Putamen (tissue), 1 donor: Measurements from ENCODE around the gene SUGCT.
"Not testable (repeated sequence)": the region's sequence is repeated elsewhere in the genome, so short reads cannot be mapped to it uniquely, and the experiment has no call there.

Source experiments
- DNase-seq: peaks from one replicate; pipeline ENCODE4 v3.0.0-alpha.2; 2016; ENCODE audit warnings: low spot score

SUGCT gene

DNA sequence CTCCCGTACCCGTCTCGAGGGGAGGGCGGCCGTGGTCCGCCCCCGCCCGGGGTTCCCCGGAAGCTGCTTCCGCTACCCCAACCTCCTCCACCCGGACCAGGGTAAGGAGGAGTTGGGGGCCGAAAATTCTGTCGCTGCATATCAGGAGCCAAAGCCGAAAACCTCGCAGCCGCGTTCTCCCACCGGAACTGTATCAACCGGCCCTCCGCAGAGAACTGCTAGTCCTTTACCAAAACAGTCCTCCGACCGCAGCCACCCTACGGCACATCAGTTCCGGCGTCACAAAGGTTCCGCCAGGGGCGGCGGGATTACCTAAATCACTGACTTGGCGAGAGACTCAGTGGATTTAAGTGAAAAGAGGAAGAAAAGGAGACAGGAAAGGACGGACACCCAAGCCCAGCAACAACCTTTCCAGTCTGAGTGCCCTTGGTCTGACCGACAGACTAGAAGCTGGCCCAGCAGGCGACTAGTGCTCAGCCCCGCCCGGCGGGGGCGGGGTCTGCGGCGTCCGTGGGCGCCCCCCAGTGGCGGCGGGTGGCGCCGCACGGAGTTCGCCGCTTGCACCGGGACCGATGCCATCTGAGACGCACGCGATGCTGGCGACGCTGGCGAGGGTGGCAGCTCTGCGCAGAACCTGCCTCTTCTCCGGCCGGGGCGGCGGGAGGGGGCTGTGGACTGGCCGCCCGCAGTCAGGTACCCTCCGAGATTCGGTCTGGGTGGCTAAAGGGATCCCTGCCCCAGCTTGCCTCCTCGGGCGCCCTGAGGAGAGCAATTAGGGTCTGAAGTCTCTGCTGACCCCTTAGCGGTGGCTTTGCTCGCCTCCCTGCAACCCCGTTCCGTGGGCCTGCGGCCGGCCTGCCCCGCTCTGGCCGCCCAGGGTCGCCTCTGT lies at the start of gene SUGCT, which contains the start of gene MPLKIP:
Gene SUGCT (plus strand): TSS at position 578 of the 889 bp plus-strand sequence.
Gene MPLKIP (minus strand): TSS at position 195 of the 889 bp plus-strand sequence. CDS start 55 bp downstream, at position 140.
- DNase-seq: peak; percentile 88

DNA sequence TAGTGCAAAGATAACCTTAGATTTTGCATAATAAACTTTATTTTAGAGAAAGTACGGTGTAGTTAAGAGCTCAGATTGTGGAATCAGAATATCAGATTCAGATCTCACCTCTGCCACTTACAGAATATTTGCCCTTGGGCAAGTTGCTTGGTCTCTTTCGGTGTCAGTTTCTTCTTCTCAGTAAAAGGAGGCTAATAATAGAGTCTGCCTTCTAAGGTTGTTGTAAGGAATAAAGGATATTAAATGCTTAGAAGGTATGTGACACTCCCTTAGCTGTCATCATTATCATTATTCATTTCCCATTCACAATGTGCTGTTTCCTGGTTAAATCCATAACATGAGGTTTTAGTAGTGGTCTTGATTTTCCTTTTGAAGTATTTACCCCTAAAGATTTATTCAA lies 42.6 kb upstream of the SUGCT start:
- no peak for DNase-seq

DNA sequence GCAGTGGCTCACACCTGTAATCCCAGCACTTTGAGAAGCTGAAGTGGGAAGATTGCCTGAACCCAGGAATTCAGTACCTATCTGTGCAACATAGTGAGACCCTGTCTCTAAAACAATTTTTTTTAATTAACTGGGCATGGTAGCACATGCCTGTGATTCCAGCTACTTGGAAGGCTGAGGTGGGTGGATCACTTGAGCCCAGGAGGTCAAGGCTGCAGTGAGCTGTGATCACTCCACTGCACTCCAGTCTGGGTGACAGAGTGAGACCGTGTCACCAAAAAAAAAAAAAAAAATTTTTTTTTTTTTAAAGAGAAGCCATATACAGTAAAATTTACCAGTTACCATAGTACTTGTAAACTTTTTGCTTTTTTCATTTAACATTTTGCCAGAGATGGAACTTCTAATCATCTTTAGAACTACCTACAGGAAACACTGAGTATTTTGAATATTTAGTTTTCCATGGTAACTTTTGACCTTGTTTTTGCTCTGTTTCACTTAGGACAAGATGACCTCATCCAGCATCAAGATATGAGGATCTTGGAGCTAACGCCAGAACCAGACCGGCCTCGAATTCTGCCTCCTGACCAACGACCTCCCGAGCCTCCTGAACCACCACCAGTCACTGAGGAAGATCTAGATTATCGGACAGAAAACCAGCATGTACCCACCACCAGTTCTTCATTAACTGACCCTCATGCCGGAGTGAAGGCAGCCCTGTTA lies 41.0 kb upstream of the SUGCT start:
- DNase-seq: no peak

DNA sequence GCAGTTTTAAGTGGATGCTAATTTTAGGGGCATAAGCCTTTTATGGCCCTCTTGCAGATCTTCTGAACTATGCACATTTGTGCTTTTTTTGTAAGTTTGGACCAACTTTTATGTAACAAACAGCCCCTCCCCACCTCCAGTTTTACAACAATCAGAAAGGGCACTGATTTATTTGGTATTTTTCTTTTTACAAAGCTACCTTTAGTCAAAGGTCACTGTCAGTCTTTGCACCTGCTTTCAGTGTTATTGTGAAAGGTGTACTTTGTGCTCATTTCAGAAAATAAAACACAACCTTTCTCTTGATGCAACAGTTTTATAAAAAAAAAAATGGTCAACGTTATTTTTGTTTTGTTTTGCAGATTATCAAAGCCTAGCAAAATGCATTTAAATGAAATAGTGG lies 39.6 kb upstream of the SUGCT start:
- DNase-seq: no peak

DNA sequence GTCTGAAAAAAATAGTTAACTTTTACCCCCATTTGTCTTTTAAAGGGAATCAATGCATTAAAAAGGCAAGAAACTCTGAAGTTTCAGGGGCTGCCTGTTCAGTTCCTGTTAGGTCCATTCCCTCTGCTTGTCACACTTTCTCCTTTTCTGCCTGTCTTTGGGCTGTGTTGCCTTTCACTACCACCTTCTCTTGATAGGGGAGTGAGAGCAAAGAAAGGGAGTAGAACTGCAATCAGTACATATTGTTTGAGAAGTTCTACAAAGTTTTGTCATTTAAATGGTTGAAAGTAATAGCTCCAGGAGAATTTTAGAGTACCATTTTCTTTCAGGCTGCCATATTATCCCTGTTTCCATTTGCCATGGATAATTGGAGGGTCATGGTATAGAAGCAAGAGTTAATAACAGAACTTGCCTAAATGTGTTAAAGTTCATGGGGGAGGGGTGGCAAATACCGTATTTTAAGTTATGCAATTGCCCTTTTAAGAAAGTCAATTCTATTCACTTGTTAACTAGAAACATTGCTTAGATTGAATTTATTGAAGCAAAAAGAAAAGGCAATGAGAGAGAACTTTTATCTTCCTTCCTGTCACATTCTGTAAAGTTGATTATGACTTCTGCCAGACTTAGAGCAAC lies 39.0 kb upstream of the SUGCT start:
- no peak for DNase-seq

DNA sequence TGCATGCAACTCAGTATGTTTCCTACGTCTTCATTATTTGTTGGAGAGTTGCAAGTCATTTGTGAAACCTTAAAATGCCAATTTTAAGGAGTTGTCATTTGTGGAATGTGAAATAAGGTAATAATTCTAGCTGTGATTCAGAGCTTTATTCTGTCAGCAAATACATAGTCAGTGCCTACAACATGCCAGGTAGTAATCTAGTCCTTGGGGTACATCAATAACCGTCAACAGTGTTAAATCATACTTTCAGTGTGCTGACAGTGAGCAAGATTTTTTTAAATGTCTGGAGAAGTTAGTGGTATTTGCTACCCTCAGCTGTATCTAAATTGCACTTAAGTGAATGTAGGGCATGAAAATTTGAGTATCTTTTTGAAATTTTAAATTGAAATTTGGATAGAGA lies 37.1 kb upstream of the SUGCT start:
- no peak for DNase-seq

DNA sequence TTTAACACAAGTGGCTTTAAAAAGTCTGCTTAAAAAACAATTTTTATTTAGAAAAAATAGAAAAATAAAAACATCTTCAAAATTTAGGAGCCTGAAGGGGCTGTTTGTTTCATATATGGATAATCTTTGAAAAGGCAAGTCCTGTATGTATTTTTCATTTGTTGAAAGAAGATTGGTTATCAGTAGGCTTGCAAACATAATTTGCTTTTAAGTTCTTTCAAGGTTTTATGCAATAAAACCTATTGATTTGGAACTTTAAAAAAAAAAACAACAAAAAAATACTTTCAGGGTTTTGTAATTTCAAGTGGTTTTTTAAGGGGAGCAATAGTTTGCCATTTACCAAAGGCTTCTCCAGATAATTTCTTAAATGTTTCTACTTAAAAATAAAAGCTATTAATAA lies 36.0 kb upstream of the SUGCT start:
- DNase-seq: no peak

DNA sequence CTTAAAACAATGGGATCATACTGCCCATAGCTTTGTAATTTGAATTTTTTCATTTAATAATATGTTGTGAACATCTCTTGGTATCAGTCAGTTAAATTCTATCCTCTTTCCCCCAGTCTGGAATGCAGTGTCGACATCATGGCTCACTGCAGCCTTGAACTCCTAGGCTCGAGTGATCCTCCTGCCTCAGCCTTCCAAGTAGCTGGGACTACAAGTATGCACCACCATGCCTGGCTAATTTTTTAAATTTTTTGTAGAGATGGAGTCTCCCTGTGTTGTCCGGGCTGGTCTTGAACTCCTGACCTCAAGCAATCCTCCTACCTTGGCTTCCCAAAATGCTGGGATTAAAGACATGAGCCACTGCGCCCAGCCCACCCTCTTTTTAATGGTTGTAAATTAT lies 35.0 kb upstream of the SUGCT start:
- no peak for DNase-seq

DNA sequence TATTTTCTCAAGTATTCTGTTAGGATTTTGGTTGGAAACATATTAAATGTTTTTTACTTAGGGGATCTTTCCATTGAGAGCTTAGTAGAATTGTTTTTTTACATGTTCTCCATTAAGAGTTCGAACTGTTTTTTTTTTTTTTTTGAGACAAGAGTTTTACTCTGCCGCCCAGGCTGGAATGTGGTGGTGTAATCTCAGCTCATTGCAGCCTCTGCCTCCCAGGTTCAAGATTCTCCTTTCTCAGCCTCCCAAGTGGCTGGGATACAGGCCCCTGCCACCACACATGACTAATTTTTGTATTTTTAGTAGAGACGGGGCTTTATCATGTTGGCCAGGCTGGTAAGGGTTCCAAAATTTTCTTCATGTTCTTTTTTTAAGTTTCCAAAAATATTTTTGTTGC lies 33.6 kb upstream of the SUGCT start:
- DNase-seq: no peak

DNA sequence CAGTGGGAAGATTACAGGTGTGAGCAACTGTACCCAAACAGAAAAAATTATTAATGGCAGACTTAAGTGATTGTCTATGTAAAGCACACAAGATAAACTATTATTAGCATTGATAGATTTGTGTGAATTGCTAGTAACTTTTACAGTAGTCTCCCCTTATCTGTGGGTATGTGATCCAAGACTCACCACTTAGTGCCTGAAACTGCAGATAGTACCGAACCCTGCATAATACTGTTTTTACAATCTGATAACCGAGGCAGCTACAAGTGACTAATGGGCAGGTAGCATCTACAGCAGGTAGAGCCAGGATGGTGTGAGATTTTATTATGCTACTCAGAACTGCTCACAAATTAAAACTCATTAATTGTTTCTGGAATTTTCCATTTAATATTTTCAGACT lies 31.9 kb upstream of the SUGCT start:
- DNase-seq: no peak

DNA sequence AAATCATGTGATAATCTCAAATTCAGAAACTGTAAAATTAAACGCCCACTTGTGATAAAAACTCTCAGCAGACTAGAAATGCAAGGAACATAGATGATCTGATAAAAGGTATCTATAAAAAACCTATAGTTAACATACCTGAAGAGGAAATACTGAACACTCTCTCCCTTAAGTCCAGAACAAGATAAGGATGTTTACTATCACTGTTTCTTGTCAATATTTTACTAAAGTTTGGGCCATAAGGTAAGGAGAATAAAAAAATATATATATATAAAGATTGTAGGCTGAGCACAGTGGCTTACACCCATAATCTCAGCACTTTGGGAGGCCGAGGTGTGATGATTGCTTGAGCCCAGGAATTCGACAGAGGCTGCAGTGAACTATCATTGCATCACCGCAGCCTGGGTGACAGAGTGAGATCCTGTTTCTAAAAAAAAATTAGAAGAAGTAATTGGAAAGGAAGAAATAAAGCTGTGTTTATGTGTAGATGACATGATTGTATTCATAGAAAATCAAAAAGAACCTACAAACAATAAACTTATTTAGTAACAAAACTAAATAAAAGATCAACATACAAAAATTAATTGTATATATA lies 28.8 kb upstream of the SUGCT start:
- DNase-seq: no peak

DNA sequence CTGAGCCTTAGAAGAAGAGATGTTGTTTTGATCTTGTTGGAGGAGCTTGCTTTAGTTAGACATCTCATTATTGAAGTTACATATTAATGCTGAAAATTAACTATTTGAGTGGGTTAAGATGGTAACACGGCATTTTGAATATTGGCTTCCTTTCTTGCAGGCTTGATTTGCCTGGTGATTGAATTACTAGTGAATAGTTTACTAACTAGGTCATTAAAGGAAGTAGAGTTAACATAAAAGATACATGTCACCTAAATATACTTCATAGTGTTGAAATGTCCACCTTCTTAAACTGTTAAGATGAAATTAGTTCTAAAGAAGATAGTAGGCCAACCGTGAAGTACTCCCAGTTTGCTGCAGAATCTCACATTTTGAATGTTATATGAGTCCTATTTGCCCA lies 18.9 kb upstream of the SUGCT start:
- no peak for DNase-seq

DNA sequence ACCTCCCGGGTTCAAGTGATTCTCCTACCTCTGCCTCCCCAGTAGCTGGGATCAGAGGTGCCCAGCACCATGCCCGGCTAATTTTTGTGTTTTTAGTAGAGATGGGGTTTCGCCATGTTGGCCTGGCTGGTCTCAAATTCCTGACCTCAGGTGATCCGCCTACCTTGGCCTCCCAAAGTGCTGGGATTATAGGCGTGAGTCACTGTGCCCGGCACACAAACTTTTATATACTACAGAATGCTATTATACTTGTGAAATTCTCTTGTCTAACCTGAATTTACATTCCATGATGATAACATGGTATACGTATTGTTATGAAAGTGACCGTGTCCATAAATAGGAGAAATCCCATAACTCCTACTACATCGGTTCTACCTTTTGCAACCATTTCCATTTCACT lies 17.6 kb upstream of the SUGCT start:
- not testable (repeated sequence) for DNase-seq

DNA sequence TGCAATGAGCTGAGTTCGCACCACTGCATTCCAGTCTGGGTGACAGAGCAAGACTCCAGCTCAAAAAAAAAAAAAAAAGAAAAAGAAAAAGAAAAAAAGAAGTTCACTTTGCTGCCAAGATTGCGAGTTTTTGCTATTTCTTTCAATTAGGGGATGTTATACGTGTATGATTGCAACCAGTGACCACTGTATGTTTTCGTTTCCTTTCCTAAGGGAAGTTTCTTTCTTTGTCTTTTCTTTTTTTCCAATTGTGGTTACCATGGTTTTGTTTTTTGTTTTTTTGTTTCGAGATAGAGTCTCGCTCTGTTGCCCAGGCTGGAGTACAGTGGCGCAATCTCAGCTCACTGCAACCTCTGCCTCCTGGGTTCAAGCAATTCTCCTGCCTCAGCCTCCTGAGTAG lies 16.6 kb upstream of the SUGCT start:
- not testable (repeated sequence) for DNase-seq

DNA sequence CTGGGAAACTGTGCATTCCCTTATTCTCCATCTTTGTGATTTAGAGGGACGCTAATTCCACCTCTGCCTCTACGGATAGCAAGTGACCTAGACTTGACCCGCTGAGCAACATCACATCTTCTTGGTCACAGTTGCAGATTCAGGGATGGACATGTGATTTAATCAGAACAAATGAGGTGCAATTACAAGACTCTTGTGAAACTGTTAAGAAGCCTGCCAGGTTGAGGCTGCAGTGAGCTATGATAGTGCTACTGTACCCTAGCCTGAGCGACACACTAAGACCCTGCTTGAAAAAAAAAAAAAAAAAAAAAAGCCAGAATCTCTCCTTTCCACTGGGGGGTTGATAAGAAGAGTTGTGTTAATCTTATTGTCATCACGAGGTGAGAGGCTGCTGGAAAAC lies 14.8 kb upstream of the SUGCT start:
- no peak for DNase-seq

DNA sequence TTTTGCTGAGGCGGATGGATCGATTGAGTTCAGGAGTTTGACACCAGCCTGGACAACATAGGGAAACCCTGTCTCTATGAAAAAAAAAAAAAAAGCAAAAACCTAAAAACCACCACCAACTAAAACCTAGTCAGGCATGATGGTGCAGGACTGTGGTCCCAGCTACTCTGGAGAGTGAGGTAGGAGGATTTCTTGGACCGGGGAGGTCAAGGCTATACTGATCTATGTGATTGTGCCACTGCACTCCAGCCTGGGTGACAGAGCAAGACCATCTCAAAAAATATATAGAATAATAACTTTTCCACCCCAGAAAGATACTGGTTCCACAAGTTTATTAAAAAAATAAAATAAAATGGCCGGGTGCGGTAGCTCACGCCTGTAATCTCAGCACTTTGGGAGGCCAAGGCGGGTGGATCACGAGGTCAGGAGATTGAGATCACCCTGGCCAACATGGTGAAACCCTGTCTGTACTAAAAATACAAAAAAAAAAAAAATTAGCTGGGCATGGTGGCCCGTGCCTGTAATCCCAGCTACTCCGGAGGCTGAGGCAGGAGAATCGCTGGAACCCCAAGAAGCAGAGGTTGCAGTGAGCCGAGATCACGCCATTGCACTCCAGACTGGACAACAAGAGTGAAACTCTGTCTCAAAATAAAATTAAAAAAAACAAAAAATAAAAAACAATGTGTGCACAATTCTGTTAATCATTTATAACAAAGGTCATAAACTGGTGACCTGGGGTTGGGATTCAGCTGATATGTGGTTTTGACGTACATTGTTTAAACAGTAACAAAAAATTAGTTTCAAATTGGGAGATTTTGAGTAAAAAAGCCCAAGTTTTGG lies 12.5 kb upstream of the SUGCT start:
- not testable (repeated sequence) for DNase-seq

DNA sequence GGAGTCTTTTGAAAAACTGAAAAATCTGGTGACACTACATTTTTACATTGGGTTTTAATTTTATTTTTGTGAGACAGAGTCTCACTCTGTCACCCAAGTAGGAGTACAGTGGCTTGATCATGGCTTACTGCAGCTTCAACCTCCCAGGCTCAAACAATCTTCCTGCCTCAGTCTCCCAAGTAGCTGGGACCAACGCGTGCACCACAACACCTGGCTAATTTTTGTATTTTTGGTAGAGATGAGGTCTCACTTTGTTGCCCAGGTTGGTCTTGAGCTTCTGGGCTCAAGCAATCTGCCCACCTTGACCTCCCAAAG lies 11.9 kb upstream of the SUGCT start:
- DNase-seq: no peak

DNA sequence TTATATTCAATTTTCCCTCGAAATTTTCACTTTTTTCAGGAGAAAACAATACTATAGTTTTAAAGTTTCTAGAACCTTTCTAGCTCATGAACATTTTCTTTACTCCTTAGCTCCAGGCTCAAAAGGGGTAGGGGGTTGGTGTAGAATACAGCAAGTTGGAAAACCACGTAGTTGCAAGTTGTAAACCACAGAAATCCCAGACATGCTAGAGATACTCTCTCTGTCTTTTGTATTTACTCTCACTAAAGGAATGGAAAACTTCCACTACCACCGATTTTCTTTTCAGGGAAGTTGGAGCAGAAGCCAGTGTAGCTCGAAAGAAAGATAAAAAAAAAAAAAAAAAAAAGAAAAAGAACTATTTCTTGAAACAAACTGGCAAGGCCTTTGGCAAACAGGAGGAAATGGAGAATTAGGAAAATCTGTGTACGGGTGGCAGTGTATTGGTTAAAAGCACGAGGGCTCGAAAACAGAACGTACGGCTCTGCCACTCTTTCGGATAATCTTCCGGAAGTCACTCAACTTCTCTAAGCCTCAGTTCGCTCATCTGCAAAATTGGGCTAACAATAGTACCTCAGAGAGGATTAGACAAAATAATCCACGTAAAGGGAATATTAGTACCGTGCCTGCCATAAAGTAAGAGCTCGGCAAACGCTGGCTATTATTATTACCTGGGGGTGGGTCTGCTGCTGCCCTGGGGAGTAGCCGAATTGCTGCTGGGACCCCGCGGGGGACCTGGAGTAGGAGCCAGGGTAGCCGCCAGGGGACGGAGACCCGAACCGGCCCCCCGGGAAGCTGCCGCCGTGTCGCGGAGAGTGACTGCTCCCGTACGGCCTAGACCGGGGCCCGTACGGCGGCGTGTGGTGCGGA lies 1.0 kb upstream of the SUGCT start:
- no peak for DNase-seq

DNA sequence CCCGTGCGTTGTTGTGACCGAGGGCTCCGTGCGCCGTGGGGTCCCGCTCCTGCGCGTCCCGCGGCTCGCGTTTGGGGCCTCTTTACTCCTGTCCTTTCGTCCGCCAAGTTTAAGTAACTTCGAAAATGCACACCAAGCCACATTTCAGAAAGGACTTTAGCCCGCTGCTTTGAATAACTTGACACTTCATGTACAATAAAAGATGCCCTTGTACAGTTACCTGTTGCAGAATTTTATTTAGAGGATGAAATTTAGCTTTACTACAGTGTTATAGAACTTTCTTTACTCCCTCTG lies 459 bp downstream of the SUGCT start:
- no peak for DNase-seq

DNA sequence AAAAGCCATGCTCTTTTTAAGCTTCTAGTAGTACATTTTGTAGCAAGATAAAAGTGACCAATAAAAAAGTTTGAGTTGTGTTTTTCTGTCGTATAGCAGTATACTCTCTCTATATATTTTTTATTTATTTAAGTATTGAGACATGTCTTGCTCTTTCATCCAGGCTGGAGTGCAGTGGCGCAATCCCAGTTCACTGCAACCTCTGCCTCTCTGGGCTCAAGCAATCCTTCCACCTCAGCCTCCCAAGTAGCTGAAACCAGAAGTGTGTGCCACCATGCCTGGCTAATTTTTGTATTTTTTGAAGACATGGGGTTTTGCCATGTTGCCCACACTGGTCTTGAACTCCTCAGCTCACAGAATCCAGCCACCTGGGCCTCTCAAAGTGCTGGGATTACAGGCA lies 2.8 kb downstream of the SUGCT start:
- no peak for DNase-seq

DNA sequence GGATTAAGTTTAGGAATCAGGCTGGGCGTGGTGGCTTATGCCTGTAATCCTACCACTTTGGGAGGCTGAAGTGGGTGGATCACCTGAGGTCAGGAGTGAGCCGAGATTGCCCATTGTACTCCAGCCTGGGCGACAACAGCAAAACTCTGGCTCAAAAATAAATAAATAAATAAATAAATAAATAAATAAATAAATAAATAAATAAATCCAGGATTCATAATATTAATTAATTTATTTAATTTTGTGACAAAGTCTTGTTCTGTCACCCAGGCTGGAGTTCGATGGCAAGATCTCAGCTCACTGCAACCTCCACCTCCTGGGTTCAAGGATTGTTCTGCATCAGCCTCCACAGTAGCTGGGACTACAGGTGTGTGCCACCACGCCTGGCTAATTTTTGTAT lies 4.2 kb downstream of the SUGCT start:
- DNase-seq: no peak
